HUES64 (cell line): ENCODE measurements around the gene CAMK1D.

Source experiments
- H3K27ac ChIP-seq: 2 replicates; pipeline ENCODE4 v1.7.0; 2013; ENCODE audit warnings: low read depth, low read length, inconsistent platforms
- H3K27me3 ChIP-seq: 2 replicates; pipeline ENCODE4 v1.6.1; 2013; ENCODE audit warnings: mild to moderate bottlenecking, low read length; ENCODE audit not compliant: insufficient read depth
- H3K36me3 ChIP-seq: 2 replicates; pipeline ENCODE4 v1.6.1; 2013; ENCODE audit warnings: mild to moderate bottlenecking, low read length; ENCODE audit not compliant: insufficient read depth
- H3K4me1 ChIP-seq: 2 replicates; pipeline ENCODE4 v1.6.1; 2013; ENCODE audit warnings: mild to moderate bottlenecking, low read length, moderate library complexity; ENCODE audit not compliant: insufficient read depth
- H3K4me3 ChIP-seq: 2 replicates; pipeline ENCODE4 v1.5.1; 2013; ENCODE audit warnings: mild to moderate bottlenecking, low read length, moderate library complexity
- H3K9ac ChIP-seq: 2 replicates; pipeline ENCODE4 v1.6.1; 2013; ENCODE audit warnings: mild to moderate bottlenecking, low read depth, low read length
- H3K9me3 ChIP-seq: 2 replicates; pipeline ENCODE4 v1.6.1; 2013; ENCODE audit warnings: low read depth, low read length; ENCODE audit not compliant: insufficient read depth
- WGBS: fragments of 150-250, 120-280 bp; methylation state at CpG from one replicate; pipeline ENCODE4 v1.1.7; 2013; ENCODE audit warnings: missing lambda C conversion rate; 5-methylcytosine and 5-hydroxymethylcytosine counted together

The CAMK1D gene

DNA sequence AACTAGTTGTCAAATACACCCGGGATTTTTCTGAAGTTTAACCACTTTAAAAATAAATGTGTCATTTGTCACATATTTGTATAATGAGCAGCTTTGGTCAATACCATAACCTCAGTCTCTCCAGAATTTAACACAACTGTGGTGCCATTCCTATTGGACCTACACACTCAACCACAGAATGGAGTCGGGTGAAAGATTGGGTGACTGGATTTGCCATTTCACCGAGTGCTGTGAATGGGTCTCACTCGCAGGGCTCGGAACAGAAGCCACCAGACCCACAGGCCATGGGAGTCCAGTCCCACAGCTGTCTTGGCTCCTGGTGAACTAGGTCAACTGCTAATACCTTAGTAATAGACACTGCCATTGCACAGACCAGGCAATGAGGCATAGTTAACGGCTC lies 353.8 kb downstream of the CAMK1D start:
- Histone ChIP-seq H3K27me3 (no peaks in the 10 kb centered on the region), H3K36me3 (no peaks in the 10 kb centered on the region), H3K4me3 (no peak overlapping the region), H3K9ac (no peak overlapping the region), H3K4me1 (peaks cover 16% of the 10 kb centered on the region), H3K9me3 (no peaks in the 10 kb centered on the region), H3K27ac (no peak overlapping the region)
- 97% methylated on average over 5 of the region's 6 CpGs for whole genome bisulfite sequencing

DNA sequence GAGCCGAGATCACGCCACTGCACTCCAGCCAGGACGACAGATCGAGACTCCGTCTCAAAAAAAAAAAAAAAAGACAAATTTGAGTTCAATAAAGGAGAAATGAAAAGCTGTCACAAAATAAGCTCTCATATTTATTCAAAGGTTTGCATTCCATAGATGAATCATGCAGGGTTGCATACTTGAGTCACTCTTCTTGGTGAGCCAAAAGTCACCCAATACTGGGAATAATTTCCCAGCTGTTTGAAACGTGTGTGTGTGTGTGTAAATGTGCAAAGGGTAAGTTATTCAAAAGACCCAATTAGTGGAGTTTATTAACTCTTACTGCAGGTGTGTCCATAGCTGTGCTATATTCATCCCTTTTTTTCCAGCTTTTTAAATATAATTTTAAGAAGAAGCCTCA lies 354.5 kb downstream of the CAMK1D start:
- Histone ChIP-seq H3K27ac (no peak overlapping the region), H3K4me1 (peaks cover 16% of the 10 kb centered on the region), H3K36me3 (no peaks in the 10 kb centered on the region), H3K4me3 (no peak overlapping the region), H3K9ac (no peak overlapping the region), H3K9me3 (no peaks in the 10 kb centered on the region), H3K27me3 (no peaks in the 10 kb centered on the region)
- 95% methylated on average over 6 of the region's 6 CpGs for WGBS

DNA sequence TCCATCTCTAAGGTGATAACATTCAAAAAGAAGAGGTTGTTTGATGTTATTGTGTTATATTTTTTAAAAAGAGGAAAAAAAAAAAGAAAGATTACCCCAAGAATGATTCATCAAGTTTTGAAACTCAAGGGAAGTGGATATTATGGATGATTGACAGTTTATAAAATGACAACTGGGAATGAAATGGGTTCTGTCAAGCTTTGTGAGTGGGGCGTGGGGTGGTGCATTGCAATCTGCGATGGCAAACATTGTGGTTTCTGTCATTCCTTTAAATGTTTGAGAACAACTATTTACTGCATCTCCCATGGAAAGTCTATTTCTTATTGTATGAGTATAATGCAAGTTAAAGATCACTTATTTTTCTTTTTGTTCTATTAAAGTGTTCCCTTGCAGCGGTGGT lies 355.1 kb downstream of the CAMK1D start:
- Histone ChIP-seq H3K4me1 (peaks cover 16% of the 10 kb centered on the region), H3K4me3 (no peak overlapping the region), H3K9ac (no peak overlapping the region), H3K27me3 (no peaks in the 10 kb centered on the region), H3K9me3 (no peaks in the 10 kb centered on the region), H3K36me3 (no peaks in the 10 kb centered on the region), H3K27ac (no peak overlapping the region)
- 90% methylated on average over 3 of the region's 3 CpGs for WGBS

DNA sequence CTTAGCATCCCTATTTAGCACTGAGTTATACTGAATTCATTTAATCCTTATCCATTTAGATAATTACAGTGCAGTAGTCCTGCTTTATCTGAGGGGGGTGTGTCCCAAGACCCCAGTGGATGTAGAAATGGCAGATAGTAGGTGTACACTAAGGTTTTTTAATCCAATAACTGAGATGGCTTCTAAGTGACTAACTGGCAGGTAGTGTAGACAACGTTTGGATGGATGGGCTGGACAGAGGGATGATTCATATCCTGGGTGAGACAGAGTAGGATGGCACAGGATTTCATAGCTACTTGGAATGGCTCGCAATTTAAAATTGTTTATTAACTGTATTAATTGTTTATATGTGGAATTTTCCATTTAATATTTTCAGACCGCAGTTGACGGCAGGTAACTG lies 356.6 kb downstream of the CAMK1D start:
- H3K9ac ChIP-seq, result no peak overlapping the region
- no peak overlapping the region for H3K27ac ChIP-seq
- H3K4me3 ChIP-seq, result no peak overlapping the region
- peaks cover 16% of the 10 kb centered on the region for H3K4me1 ChIP-seq
- no peaks in the 10 kb centered on the region for H3K9me3 ChIP-seq
- no peaks in the 10 kb centered on the region for H3K36me3 ChIP-seq
- no peaks in the 10 kb centered on the region for H3K27me3 ChIP-seq
- 89% methylated on average over 4 of the region's 4 CpGs for WGBS

DNA sequence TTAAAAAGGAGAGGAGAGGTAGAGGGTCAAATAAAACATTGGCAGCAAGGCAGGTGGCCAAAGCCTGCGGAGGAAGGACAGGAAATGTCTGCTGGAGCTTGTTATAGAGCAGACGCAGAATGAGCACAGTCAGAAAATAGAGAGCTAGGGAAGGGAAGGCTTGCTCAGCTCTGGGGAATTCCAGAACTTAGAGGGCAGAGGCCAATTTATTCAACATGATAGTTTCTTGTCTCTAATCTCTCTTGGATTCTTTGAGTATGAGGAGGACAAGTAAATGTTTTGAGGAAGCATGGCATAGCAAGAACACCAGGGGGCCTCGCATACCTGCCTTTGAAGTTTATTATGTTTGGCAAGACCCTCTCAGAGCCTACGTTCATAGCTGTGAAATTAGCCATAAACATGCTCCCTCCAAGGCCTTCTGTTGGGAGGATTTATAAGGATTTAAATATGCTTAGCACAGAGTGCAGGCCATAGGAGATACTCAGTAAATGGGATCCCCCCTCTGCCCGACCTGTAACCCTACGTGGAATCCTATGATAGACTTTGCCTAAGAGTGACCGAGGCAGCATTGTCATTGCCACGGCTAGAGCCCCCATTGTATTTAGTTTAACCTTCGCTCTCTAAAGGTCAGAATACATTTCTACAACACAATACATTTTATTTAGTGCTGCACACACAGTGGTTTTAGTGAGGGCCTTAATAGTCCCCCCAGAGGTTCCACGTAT lies 358.3 kb downstream of the CAMK1D start:
- H3K36me3 ChIP-seq, result no peaks in the 10 kb centered on the region
- H3K9ac ChIP-seq, result no peak overlapping the region
- H3K27me3 ChIP-seq, result no peaks in the 10 kb centered on the region
- no peak overlapping the region for H3K4me3 ChIP-seq
- no peaks in the 10 kb centered on the region for H3K9me3 ChIP-seq
- no peak overlapping the region for H3K27ac ChIP-seq
- 48% methylated on average over 10 of the region's 10 CpGs for WGBS
- peaks cover 16% of the 10 kb centered on the region for H3K4me1 ChIP-seq

DNA sequence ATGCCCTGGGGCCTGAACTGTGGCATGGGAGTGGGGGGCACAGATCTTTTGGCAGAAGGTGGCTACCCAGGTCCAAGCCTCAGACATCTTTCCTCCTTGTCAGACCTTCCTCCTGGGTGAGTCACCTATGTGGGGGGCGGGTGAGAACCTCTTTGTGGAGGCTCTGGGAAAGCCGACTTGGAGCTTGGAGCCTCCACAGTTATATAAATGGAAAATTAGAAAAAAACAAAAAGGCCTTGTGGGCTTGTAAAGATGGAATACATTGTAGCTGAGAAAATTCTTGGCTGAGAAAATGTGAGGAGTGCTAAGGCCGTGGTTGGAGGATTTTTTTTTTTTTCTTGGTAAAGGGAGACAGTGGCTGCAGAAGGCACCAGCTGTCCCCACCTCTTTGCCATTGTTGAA lies 359.7 kb downstream of the CAMK1D start:
- 64% methylated on average over 3 of the region's 3 CpGs for WGBS
- H3K9me3 ChIP-seq, result no peaks in the 10 kb centered on the region
- H3K36me3 ChIP-seq, result no peaks in the 10 kb centered on the region
- no peak overlapping the region for H3K4me3 ChIP-seq
- no peaks in the 10 kb centered on the region for H3K27me3 ChIP-seq
- H3K4me1 ChIP-seq, result peaks cover 16% of the 10 kb centered on the region
- no peak overlapping the region for H3K9ac ChIP-seq
- no peak overlapping the region for H3K27ac ChIP-seq

DNA sequence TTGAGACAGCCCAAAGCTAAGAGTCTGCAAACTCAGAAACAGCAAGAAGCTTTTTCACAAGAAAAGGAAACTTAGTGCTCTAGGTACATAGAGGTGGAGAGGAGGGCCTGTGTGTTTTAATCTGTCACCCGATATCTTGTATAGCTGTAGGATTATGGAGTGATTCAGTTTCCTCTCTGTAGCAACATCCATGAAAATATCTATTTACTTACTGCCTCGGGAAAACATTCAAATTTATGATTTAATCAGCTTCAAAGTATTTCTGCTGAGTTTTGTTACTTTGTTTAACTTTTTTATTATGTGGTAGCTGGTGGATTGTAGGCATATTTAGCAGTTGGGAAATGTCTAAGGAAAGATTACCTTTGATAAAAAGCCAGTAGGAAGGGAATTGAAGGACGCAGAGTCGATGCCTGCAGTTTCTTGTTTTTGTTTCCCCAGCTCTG lies 360.2 kb downstream of the CAMK1D start:
- no peaks in the 10 kb centered on the region for H3K9me3 ChIP-seq
- no peak overlapping the region for H3K4me3 ChIP-seq
- H3K4me1 ChIP-seq, result peaks cover 16% of the 10 kb centered on the region
- H3K27me3 ChIP-seq, result no peaks in the 10 kb centered on the region
- no peak overlapping the region for H3K27ac ChIP-seq
- no peaks in the 10 kb centered on the region for H3K36me3 ChIP-seq
- H3K9ac ChIP-seq, result no peak overlapping the region
- WGBS, result 88% methylated on average over 3 of the region's 4 CpGs

DNA sequence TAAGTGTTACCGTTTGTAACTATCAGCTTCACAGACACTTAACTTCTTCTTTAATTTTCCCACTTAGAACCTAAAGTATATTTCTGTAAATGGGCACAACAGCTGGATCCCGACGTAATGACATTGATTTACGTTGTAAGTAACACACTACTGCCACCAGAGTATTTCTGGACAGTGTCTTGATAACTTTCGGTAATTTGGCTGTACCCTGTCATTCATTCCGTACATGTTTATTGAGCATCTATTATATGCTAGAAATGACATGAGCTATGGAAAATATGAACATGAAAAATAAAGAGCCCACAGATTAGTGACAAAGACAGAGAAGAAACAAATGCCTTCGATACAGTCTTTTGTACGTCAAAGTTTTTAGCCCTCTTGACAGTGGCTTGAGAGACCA lies 360.8 kb downstream of the CAMK1D start:
- H3K27ac ChIP-seq, result no peak overlapping the region
- no peak overlapping the region for H3K4me3 ChIP-seq
- peaks cover 16% of the 10 kb centered on the region for H3K4me1 ChIP-seq
- H3K9ac ChIP-seq, result no peak overlapping the region
- no peaks in the 10 kb centered on the region for H3K36me3 ChIP-seq
- no peaks in the 10 kb centered on the region for H3K9me3 ChIP-seq
- 97% methylated on average over 8 of the region's 8 CpGs for WGBS
- no peaks in the 10 kb centered on the region for H3K27me3 ChIP-seq

DNA sequence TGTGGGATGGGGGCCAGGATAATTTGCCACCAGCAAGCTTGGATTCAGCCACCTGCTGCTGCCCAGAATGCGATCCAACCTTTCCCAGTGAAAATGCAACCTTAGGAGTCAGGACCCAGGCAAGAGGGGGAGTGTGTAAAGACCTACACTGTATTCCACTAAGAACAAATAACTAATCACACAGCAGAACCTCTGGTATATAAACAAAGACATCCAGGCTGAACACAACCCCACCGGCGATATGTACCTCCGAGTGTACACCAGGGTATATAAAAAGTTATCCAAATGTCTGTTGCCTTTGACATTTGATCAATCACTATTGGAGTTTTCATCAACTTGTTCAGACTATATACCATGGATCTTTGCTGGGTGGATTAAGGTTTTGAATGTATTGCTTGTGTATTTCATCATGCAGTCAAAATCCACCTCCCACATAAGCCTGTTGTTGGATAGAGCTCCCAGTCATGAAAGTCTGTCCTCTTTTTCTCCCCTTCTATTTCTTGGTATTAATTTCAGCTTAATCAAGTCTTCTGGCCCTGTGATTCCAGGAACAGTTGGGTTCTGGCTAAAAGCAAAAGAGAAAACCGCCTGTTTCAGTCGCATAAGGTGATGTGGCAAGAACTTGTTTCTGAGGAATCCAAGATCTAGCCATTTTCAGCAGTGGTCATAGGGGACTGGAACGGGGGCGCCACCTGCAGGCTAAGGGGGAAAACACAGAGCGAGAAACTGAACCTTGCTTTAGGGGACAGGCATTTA lies 361.4 kb downstream of the CAMK1D start:
- H3K4me1 ChIP-seq, result peaks cover 16% of the 10 kb centered on the region
- H3K27me3 ChIP-seq, result no peaks in the 10 kb centered on the region
- no peak overlapping the region for H3K4me3 ChIP-seq
- H3K27ac ChIP-seq, result no peak overlapping the region
- H3K9ac ChIP-seq, result no peak overlapping the region
- no peaks in the 10 kb centered on the region for H3K9me3 ChIP-seq
- no peaks in the 10 kb centered on the region for H3K36me3 ChIP-seq
- WGBS, result 47% methylated on average over 9 of the region's 9 CpGs

DNA sequence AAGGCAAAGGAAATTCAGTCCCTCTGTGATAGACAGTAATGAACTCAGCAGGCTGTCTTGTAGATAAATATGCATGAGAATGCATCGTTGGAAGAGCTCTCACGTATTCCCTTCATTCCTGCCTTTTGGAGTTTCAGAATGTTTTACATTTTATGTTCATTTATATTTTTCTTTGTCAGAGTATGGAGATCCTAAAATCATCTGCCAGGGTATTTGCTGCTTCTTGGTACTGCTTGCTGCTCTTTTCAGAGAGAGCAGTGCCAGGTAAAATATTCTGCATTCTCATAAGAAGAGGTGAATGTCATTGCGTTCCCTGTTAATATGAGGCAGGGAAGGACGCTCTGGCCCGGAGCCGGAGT lies 362.0 kb downstream of the CAMK1D start:
- Histone ChIP-seq H3K36me3 (no peaks in the 10 kb centered on the region), H3K27ac (no peak overlapping the region), H3K4me3 (no peak overlapping the region), H3K9ac (no peak overlapping the region), H3K4me1 (peaks cover 16% of the 10 kb centered on the region), H3K27me3 (no peaks in the 10 kb centered on the region), H3K9me3 (no peaks in the 10 kb centered on the region)
- 75% methylated on average over 5 of the region's 6 CpGs for whole genome bisulfite sequencing

DNA sequence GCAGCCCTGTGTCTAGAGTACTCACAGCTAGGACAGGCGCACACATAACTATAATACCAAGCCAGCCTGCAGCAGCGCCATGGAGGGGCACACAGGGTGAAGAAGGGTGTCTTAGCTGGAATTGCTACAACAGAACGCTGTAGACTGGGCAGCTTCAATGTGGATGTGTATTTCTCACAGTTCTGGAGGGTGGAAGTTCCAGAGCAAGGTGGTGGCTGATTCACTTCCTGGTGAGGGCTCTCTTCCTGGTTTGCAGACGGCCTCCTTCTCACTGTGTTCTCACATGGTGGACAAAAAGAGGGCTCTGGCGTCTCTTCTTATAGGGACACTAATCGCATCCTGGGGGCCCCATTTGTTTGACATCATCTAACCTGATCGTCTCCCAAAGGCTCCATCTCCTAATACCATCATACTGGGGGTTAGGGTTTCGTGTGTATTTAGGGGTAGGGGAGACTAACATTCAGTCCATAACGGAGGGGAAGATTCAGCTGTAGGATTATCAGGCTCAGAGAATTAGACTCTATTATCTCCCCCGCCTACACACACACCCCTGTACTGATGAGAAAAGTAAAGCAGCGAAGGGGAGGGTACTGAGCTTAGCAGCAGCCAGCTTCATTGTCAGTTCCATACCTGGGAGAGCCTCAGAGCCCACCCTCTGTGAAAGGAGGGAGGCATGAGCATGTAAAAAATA lies 363.1 kb downstream of the CAMK1D start:
- peaks cover 8% of the 10 kb centered on the region for H3K4me1 ChIP-seq
- H3K36me3 ChIP-seq, result no peaks in the 10 kb centered on the region
- WGBS, result 96% methylated on average over 7 of the region's 11 CpGs
- H3K27me3 ChIP-seq, result no peaks in the 10 kb centered on the region
- H3K4me3 ChIP-seq, result no peak overlapping the region
- no peaks in the 10 kb centered on the region for H3K9me3 ChIP-seq
- no peak overlapping the region for H3K27ac ChIP-seq
- no peak overlapping the region for H3K9ac ChIP-seq
